Measurements from ENCODE around the gene MTARC2. TPM values are rescaled to one million over a fixed set of nuclear protein-coding genes. Genes with fewer than 3 reads are reported as not detected.
A peak's percentile ranks its signal among the peaks of the same experiment; 100 is the strongest.

The MTARC2 gene
- total RNA-seq, 6 experiments from 2014 or later = 41.8 to 140 (median 86.6) TPM

GRCh38 chr1:220809704-220810103, 61.6 kb downstream of the MTARC2 start:
- peak; percentile 62 to 85 (median 75) for DNase-seq
- WGBS (ENCODE audit: insufficient coverage, low coverage, low lambda C conversion rate, missing lambda C conversion rate) = 43% methylated on average over 8 of the region's 8 CpGs
- H3K9me3 ChIP-seq = no peaks in the 10 kb centered on the region
- peaks cover 0 to 19% (median 0%) of the 10 kb centered on the region in 4 donors for H3K36me3 ChIP-seq
- H3K27me3 ChIP-seq = no peaks in the 10 kb centered on the region
- ATAC-seq = peak; percentile 80 to 86 (median 81)
- intact Hi-C loops (cut with DNase I) = no loop called here
- H3K4me3 ChIP-seq = peak overlapping the region in 1 of 3 donors; percentile 9
- H3K4me1 ChIP-seq = peaks cover 0 to 13% (median 5%) of the 10 kb centered on the region in 4 donors
- no peak for TF ChIP-seq POLR2A (IDR thresholded peaks at IDR 0.05)
- TF ChIP-seq CTCF (IDR thresholded peaks at IDR 0.05) = no peak
- peak overlapping the region in 2 of 3 donors; percentile 77 to 78 for H3K27ac ChIP-seq

GRCh38 chr1:220810179-220810653, 62.1 kb downstream of the MTARC2 start:
- intact Hi-C loops (cut with DNase I) = no loop called here
- Histone ChIP-seq H3K27ac (peak overlapping the region in 2 of 3 donors; percentile 77 to 78), H3K9me3 (no peaks in the 10 kb centered on the region), H3K4me1 (peaks cover 0 to 13% (median 5%) of the 10 kb centered on the region in 4 donors), H3K36me3 (peaks cover 0 to 19% (median 0%) of the 10 kb centered on the region in 4 donors), H3K27me3 (no peaks in the 10 kb centered on the region), H3K4me3 (no peak overlapping the region)
- TF ChIP-seq POLR2A (IDR thresholded peaks at IDR 0.05) (no peak), CTCF (IDR thresholded peaks at IDR 0.05) (peak; percentile 94 to 99 (median 95))
- DNase-seq = peak; percentile 84 to 88 (median 84)
- ATAC-seq = peak; percentile 89 to 94 (median 91)
- 8% methylated on average over 12 of the region's 20 CpGs for WGBS (ENCODE audit: insufficient coverage, low coverage, low lambda C conversion rate, missing lambda C conversion rate)

DNA sequence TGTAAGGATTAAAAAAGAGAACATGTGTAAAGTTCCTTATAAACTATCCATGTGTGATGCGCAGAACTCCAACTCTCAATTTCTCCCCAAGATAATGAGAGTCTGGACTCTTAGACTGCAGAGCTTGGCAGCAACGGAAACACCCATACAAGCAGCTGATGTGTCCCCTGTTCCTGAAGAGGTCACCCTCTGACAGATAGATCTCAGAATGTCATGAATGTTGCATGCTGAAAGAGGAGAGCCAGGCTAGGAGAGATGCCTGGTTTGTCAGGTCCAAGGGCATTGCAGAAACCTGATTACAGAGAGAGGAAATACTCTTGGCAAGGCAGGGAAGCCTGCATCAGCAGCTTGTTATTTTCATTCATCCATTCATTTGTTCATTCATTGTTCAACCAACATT, 62.8 kb downstream of the MTARC2 start:
- peaks cover 0 to 13% (median 5%) of the 10 kb centered on the region in 4 donors for H3K4me1 ChIP-seq
- peak in 3 of 4 donors; percentile 8 to 40 (median 14) for ATAC-seq
- 36% methylated on average over 2 of the region's 2 CpGs for WGBS (ENCODE audit: insufficient coverage, low coverage, low lambda C conversion rate, missing lambda C conversion rate)
- H3K36me3 ChIP-seq = peaks cover 0 to 19% (median 0%) of the 10 kb centered on the region in 4 donors
- no peaks in the 10 kb centered on the region for H3K27me3 ChIP-seq
- H3K4me3 ChIP-seq = no peak overlapping the region
- H3K27ac ChIP-seq = peak overlapping the region in 2 of 3 donors; percentile 77 to 78
- TF ChIP-seq CTCF (IDR thresholded peaks at IDR 0.05) (no peak), POLR2A (IDR thresholded peaks at IDR 0.05) (no peak)
- no peak for DNase-seq
- intact Hi-C loops (cut with DNase I) = no loop called here
- H3K9me3 ChIP-seq = no peaks in the 10 kb centered on the region

DNA sequence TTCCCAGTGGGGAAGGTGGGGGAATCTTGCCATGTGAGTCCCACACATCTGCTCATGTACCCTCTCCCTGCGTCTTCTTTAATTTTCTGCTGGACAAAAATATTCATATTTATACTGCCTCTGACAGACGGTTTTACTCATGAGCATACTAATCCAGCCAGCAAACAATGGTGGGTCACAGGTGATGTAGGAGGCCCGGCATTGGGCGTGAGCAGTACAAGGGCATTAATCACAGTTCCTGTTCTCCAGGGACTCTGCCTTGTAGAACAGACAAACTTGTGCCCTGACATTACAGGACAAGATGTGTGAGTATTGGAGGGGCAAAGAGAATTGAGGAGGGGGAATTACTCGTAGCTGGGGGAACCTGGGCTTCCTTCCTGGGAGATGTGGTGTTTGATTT, 63.6 kb downstream of the MTARC2 start:
- Histone ChIP-seq H3K4me3 (no peak overlapping the region), H3K27ac (no peak overlapping the region), H3K36me3 (peaks cover 0 to 19% (median 0%) of the 10 kb centered on the region in 4 donors), H3K9me3 (no peaks in the 10 kb centered on the region), H3K4me1 (peaks cover 0 to 13% (median 5%) of the 10 kb centered on the region in 4 donors), H3K27me3 (no peaks in the 10 kb centered on the region)
- TF ChIP-seq POLR2A (IDR thresholded peaks at IDR 0.05) (no peak), CTCF (IDR thresholded peaks at IDR 0.05) (no peak)
- intact Hi-C loops (cut with DNase I) = no loop called here
- 80% methylated on average over 5 of the region's 5 CpGs for WGBS (ENCODE audit: insufficient coverage, low coverage, low lambda C conversion rate, missing lambda C conversion rate)
- DNase-seq (no peak), ATAC-seq (no peak)

All from right lobe of liver (tissue), 6 donors.